EH (cell line): ENCODE data around the gene FEM1A.

Experiments used
- DNase-seq: peaks from one replicate; pipeline ENCODE4 v3.0.0-alpha.2; 2015; ENCODE audit warnings: low read depth

Gene FEM1A

DNA sequence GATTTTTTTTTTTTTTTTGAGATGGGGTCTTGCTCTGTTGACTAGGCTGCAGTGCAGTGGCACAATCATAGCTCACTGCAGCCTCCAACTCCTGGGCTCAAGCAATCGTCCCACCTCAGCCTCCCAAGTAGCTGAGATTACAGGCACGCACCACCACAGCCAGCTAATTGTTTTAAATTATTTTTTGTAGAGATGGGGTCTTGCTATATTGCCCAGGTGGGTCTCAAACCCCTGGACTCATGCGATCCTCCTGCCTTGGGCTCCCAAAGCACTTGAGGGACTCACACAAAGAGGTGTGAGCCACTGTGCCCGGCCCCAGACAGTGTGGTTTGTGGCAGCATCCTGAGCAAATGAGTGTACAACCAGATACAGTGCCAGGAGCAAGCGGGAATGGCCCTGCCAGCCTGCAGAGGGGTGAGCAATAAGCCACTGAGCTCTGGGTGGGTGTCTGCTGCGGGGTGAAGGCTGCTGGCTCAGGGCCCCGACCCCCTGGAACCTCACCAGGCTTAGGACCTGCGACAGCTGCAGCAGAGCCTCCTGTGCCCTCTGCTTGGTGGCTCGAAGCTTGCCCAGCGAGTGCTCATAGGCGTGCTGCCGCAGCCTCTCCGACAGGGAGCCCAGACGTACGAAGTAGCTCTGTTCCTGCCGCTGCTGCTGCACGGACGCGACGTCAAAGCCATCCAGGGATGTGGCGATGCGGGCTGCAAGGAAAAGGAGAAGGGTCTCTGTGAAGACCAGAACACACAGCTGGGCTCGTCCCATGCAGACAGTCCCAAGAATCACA is 55.8 kb downstream of the FEM1A start:
- no peak for DNase-seq

DNA sequence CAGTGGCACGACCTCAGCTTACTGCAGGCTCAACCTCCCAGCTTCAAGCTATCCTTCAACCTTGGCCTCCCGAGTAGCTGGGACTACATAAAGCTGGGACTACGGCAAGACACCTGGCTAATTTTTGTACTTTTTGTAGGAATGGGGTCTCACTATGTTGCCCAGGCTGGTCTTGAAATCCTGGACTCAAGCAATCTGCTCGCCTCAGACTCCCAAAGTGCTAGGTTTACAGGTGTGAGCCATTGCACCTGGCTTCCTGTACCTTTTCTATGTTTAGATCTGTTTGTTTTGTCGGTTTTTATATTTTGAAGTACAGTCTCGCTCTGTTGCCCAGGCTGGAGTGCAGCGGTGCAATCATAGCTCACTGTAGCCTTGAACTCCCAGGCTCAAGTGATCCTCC is 57.5 kb downstream of the FEM1A start:
- no peak for DNase-seq
